Stimulated activated CD8-positive, alpha-beta memory T cell treated with anti-CD3 and anti-CD28 coated beads, Interleukin-12 subunit alpha, Interleukin-12 subunit beta, amount 100 ng/mL, for 4 hours (primary cell): Measurements from ENCODE around the gene RIPPLY3.
"Not testable (repeated sequence)": the region's sequence is repeated elsewhere in the genome, so short reads cannot be mapped to it uniquely, and the experiment has no call there.

Experiments
- DNase-seq: peaks from one replicate; pipeline ENCODE4 v3.0.0-alpha.2; 2020; ENCODE audit warnings: low read depth

RIPPLY3 gene

DNA sequence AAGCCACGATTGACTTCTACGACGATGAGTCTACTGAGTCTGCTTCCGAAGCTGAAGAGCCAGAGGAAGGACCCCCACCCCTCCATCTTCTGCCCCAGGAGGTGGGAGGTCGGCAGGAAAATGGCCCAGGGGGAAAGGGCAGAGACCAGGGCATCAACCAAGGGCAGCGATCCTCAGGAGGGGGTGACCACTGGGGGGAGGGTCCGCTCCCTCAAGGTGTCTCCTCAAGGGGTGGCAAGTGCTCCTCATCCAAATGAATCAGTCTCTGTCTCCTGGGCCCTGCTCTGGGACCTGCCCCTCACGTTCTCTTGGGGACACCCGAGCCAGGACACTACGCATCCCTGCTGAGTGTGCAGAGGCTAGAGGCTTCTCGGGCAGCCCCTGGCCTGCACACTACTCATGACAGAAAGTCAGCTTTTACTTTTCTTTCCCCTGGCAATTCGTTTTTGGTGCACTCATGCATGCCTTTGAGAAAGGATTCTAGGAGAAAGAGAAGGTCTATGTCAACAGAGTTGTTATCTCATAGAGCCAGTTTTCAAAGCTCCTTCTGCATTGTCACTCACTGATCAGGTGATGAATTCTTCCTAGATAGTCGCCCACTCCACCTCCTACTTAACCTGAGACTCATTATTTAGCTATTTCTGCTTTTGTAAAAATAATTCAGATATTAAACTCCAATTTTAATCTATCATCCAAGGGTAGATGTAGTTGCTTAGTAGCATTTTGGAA is 11.6 kb downstream of the RIPPLY3 start:
- DNase-seq: no peak

DNA sequence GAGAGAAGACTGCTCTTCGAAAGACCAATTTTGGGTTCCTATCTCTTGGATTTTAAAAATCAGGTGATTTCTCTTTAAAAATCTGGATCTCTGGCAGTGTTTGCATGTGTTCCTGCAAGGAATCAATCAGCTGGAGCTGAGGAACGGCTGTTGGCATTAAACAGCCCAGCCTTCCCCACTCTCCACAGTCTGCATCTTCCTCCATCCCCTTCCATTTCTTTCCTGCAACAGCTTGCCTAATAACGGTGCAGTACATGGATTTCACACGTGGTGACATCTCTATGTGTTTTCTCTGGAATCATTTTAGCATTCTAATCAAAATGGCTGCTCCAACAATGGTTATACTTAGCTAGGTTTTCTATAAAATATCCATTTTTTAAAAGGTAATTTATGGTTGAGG is 20.0 kb downstream of the RIPPLY3 start:
- no peak for DNase-seq

DNA sequence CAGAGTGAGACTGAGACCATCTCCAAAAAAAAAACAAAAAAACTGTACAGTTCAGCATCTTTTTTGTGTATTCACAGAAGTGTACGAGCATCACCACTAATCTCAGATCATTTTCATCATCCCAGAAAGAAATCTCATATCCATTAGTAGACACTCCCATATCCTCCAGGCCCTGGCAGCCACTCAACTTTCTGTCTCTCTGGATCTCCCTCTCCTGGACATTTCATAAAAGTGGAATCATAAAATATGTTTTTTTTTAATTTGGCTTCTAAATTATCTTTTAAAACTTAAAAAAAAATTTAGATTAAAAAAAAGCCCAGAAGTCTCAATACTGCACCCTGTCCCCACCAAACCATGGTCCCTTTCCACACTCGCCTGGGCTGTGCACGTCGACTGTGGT is 22.1 kb downstream of the RIPPLY3 start:
- DNase-seq: no peak

DNA sequence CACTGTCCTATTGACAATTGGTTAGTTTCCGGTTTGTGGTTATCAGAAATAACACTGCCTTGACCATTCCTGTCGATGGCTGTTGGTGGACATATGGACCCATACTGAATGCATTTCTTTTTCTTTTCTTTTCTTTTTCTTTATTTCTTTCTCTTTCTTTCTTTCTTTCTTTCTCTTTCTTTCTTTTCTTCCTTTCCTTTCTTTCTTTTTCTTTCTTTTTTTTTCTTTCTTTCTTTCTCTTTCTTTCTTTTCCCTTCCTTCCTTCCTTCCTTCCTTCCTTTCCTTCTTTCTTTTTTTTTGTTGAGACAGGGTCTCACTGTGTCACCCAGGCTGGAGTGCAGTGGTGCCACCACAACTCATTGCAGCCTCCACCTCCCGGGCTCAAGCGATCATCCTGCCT is 24.4 kb downstream of the RIPPLY3 start:
- no peak for DNase-seq

DNA sequence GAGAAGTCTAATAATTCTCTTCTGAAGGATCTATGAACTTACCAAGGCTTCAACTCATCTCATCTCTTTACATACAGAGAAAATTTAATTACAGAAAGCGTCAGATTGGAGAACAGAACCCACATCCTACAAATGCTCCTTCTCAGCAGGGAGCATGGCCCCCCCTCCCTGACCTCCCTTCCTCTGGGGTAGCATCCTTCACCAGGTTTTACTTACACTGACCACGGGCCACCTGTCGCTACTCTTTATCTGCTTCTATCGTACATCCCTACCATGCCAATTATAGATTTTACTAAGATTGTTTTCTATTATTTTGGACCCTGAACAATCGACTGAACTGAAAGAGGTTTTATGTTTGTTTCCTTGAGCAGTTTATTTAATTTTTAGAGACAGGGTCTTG is 25.8 kb downstream of the RIPPLY3 start:
- DNase-seq: no peak

DNA sequence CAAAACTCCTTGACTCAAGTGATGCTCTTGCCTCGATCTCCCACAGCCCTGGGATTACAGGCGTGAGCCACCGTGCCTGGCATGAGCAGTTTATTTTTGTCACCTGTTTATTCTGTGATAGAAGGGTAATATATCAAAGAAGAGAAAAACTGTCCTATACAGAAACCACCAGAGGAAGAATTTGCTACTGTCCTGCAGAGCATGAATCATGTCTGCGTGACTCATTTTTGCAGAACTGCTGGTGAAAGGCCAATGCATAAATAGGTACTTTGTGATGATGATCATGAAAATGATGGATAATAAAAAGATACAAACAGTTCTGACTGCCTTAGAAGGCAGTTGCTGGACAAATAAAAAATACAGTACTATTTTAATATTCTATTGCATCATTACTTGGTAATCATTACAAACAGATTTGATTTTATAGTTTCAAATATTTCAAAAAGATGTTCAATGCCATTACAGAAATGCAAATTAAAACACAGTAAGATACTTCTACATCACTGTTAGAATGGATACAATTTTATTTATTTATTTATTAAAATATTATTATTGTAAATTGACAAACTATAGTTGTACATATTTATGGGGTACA is 26.5 kb downstream of the RIPPLY3 start:
- no peak for DNase-seq

DNA sequence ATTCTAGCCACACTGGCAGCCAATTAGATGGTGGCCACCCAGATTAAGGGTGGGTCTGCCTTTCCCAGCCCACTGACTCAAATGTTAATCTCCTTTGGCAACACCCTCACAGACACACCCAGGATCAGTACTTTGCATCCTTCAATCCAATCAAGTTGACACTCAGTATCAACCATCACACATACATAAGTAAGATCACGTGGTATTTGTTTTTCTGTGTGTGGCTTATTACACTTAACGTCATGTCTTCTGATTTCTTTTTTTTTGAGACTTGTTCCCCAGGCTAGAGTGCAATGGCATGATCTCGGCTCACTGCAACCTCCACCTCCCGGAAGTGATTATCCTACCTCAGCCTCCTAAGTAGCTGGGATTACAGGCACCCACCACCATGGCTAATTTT is 27.9 kb downstream of the RIPPLY3 start:
- not testable (repeated sequence) for DNase-seq

DNA sequence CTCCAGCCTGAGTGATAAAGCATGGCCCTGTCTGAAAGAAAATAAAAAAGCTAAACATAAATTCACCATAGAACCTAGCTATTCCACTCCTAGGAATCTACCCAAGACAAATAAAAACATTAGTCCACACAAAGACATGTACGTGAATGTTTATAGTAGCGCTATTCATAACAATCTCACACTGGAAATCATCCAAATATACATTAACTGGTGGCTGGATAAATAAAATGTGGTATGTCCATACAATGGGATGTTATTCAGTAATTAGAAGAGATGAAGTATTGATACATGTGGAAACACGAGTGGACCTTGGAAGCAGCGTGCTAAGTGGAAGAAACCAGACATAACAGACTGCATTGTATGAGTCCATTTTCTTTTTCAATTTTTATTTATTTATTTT is 29.7 kb downstream of the RIPPLY3 start:
- DNase-seq: no peak

DNA sequence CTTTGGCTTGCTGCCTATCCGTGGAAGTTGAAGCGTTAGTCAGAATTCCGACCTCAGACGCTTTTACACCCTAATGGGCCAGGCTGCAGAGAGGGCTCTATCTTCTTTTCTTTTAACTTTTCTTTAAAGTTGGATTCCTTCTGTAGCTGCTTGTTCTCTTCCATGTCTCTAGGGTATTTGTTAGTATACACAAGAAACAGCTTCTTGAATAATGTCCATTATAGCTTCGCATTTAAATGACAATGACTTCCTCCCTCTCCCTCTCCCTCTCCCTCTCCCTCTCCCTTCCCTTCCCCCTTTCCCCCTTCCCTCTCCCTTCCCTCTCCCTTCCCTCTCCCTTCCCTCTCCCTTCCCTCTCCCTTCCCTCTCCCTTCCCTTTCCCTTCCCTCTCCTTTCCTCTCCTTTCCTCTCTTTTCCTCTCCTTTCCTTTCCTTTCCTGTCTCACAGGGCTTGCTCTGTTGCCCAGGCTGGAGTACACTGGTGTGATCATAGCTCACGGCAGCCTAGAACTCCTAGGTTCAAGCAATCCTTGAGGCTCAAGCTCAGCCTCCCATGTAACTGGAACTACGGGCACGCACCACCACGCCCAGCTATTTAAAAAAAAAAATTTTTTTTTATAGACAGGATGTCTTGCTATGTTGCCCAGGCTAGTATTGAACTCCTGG is 33.0 kb downstream of the RIPPLY3 start:
- no peak for DNase-seq

DNA sequence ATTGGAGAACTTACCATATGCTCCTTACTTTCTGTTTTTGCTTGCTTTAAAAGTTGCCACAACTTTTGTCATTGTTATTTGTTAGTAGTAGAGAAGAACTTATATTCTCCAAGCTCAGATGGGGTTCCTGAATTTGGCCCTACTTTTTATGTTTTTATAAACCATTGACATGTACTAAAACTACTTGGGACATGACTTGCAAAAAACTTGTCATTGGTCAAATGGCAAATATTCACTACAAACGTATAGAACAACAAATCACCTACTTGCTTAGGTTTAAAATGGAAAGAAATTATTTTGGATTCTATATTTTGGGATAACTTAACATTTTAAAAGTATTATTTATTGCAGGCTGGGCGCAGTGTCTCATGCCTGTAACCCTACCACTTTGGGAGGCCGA is 33.7 kb downstream of the RIPPLY3 start:
- DNase-seq: no peak

DNA sequence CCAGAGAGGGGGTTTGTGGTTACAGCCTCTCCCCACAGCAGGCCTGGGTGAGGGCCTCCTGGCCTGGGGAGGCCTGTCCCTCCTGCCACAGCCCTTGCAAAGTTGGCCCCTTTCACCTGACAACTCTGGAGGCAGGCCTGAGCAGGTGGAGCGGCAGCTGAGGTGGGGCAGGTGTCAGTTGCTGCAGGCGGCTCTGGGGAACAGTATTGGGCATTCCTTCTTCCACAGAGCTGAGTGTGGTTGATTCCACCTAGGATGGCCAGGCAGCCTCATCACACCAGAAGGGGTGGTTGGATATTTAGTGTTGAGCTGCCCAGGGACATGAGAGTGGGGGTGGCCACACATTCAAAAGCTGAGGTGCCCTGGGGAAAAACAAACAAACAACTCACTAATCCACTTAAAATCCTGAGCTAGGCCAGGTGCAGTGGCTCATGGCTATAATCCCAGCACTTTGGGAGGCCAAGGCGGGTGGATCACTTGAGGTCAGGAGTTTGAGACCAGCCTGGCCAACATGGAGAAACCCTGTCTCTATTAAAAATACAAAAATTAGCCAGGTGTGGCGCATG is 35.3 kb downstream of the RIPPLY3 start:
- DNase-seq: no peak

DNA sequence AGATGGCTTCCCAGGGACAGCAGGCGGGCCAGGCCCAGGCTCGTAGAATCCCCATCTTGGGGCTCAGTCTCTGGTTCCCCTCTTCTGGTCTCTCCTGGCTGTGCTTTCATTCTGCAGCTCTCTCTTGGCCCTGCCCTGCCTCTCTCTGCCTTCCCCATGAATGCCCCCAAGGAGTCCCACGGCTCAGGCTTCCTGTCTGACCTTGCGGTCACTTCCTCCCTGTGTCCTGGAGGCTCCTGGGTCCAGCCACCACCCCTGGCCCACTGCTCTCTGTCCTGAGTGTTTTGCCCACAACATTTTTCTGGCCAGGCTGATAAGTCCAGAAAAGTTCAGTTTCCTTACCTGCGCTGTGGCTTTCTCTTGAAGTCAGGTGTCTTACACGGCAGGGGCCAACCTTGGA is 37.3 kb downstream of the RIPPLY3 start:
- DNase-seq: no peak

DNA sequence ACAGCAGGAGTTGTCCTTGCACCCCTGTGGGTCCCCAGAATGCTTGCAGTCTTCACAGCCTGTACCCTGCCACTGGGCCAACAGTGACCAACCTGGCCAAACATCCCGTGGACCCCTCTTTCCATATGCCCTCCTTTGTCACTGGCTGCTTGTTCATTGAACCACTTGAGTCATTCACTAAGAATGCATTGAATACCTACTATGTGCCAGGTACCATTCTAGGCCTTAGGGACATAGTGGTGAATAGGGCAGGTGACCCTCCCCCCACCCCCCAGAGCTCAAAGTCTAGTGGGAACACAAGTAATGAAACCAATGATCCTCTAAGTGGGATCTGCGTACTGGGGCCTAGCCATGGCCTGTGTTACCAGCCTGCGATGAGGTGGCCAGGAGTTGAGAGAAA is 38.1 kb downstream of the RIPPLY3 start:
- no peak for DNase-seq

DNA sequence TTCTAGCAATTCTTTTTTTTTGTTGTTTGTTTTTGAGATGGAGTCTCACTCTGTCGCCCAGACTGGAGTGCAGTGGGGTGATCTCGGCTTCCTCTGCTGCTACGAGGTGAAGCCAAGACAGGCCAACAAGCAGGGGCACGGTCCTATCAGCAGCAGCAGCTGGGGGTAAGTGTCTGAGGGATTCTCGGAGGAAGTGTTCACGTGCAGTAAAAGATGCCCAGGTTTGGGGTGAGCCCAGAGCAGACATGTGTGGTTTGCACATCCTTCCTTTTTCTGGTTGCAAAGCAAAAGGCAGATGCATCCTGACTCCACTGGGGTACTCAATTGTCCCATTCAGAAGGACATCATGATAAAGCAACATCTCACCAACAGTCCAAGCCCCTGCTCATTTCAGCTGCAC is 38.6 kb downstream of the RIPPLY3 start:
- DNase-seq: no peak

DNA sequence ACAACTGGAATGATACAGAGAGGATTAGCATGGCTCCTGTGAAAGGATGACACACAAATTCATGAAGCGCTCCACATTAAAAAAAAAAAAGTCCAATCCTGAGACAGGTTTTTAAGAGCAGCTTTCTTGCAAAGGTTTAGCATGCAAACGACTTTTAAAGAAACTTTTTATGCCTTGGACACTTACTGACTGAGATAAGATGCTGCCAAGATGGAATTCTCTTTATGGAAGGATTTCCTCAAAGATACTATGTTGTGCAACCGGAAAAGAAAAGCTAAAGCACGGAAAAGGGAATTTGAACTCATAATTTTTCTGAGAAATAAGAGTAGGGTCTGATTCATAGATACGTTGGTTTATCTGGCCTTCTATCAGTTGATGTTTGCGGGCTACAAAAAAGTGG is 39.1 kb downstream of the RIPPLY3 start:
- no peak for DNase-seq

DNA sequence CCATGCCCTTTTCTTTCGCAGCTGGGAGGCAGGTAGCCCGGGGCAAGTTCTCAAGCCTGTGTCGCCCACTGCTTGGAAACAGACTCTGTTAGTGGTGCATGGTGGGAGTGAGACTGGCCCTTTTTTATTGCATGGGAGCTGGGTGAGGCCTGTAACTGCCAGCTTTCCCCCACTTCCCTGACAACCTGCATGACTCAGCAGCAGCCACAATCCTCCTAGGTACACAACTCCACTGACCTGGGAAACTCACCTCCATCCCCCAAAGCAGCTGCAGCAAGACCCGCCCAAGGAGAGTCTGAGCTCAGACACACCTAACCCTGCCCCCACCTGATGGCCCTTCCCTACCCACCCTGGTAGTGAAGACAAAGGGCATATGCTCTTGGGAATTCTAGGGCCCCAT is 40.6 kb downstream of the RIPPLY3 start:
- DNase-seq: no peak

DNA sequence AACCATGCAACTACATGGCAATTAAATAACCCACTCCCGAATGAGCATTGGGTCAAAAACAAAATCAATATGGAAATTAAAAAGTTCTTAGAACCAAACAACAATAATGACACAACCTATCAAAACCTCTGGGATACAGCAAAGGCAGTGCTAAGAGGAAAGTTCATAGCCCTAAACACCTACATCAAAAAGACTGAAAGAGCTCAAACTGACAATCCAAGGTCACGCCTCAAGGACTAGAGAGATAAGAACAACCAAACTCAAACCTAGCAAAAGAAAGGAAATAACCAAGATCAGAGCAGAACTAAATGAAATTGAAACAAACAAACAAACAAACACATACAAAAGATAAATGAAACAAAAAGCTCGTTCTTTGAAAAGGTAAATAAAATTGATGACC is 43.2 kb downstream of the RIPPLY3 start:
- not testable (repeated sequence) for DNase-seq

DNA sequence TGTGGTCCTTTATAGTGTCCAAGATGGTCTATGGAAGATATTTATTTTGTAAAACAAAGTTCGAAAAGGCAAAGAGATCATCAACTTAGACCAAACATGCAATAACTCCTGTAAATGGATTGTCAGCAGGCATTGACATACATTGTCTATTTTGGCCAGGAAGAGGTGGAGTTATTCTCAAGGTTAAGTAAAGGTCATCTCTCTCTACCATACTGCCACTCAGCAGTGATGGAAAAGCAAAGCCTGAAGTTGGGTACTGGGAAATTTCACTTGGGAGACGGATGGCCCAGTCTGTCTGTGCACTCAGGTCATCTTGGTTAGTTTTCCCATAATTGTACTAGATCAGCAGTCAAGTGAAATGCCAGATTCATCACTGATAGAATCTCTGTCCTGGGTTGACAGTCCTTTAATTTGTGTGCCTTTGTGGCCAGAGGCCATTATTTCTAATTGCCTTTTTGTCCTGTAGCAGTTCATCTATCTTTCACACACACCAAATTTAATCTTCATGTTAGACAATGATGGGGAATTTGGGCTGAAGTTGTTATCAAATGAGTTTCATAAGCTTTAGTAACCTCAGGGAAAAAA is 48.9 kb downstream of the RIPPLY3 start:
- DNase-seq: no peak

DNA sequence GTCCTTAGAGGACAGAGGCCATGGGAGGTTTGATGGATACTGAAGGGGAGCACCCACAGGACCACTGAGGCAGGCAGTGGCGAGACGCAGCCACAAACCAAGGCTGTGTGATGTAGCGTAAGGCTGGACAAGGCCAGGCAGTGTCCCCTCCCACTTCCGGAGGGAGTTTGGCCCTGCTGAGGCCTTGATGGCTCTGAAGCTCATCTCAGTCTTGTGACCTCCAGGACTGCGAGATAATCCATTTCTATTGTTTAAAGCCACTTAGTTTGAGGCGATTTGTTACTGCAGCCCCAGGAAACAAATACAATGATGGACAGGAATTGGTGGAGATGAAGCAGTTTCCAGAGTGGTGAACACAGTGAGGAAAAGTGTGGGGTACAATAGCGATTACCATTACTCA is 51.1 kb downstream of the RIPPLY3 start:
- no peak for DNase-seq

DNA sequence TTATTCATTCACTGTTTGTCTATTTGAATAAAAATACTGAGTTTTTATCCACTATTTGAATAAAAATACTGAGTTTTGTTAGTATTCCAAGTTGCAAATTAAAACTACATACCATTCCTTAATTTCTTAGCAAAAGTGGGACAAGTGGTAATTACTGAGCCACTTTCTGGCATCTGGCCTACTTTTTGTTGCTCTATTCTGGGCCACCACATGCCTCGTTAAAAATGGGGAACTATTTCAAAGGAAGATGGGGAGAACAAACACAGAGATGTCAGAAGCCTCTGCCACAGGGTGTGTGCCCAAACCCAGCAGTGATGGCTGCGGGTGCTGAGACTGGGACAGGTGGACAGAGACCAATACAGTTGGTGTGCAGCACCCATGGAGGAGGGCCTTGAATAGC is 51.8 kb downstream of the RIPPLY3 start:
- no peak for DNase-seq

DNA sequence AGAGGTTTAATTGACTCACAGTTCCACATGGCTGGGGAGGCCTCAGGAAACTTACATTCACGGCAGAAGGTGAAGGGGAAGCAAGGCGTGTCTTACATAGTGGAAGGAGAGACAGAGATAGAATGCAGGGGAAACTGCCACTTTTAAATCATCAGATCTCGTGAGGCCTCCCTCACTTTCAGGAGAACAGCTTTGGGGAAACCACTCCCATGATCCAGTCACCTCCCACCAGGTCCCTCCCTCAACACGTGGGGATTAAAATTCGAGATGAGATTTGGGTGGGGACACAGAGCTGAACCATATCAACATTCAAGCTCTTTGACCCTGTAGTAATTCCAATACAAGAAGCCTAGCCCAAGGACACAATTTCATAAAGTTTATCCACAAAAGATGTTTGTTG is 52.7 kb downstream of the RIPPLY3 start:
- no peak for DNase-seq

DNA sequence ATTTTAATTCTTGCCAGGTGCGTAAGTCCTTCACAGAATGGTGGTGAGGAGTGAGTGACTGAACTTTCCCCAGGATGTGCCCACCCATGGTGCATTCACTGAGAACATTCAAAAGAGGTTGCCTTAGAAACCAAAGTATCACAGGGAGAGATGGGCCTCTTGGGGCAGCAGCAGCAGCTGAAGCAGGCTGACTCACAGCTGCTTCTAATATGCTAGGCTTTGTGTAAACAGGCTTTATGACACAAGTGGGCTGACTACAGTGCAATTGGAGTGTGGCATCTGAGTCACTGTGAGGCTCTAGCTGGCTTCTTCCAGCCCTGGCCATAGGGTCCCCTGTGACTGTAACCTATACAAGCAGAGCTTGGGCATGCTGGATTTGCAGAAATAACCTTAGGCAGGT is 53.8 kb downstream of the RIPPLY3 start:
- DNase-seq: no peak
